Purkinje cell (primary cell): ENCODE results near the gene SMIM15. TPM values are rescaled to one million over a fixed set of nuclear protein-coding genes. Genes with fewer than 3 reads are reported as not detected.

Source experiments
- polyA plus RNA-seq: library from polyadenylated mRNA; unstranded; fragments of >200 nt; fragmentation: Nextera tagmentation; gene quantifications from 2 replicates; pipeline ENCODE4 v1.2.1, GENCODE V29; 2014

SMIM15 gene, protein sequence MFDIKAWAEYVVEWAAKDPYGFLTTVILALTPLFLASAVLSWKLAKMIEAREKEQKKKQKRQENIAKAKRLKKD
- 14.4 and 16.0 TPM in 2 replicates for polyA plus RNA-seq

DNA sequence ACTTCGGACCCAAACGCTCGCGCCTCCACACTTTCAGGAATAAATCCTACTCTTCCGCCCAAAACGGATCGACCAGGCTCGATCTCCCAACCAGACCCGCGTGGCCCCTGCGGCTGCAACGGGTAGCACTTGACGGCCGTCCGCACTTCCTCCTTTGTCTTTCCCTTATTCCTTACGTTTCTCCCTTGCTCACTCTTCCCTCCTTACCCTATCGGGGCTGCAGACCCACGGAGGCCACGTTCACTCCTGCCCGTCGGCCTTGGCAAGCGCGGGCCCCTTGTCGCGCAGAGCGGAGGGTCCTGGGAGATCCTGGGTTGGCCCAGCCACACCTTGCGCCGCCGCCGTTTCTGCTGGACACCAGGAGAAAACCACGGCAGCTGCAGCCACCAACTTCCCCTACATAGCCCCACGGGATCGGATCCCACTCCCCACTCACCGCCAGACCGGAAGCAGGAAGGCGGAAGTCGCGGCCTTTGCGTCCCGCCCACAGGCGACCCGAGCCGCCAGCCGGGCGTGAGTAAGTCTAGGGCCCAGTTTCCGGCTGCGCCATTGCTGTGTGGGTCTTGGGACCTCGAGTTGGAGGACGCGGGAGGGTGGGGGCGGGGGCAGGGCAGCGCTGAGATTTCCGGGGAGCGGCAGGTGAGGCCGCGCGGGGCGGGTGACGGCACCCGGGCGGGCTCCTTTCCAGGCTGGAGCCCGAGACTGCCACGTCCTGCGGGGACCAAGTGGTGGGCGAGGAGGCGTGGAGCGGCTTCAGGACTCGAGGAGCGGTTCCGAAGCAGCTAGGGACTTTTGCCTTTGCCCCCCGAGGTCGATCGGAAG lies at the start of gene SMIM15:
Gene SMIM15 (minus strand): TSS at position 459 of the 822 bp plus-strand sequence. CDS start 2,297 bp downstream, outside the sequence.

Other genes starting within 250 kb of the SMIM15 start
- 5.7 and 8.6 TPM in 2 replicates for gene ERCC8, start 217.4 kb downstream of the SMIM15 start, polyA plus RNA-seq
- 107 and 136 TPM in 2 replicates for gene NDUFAF2, start 217.3 kb downstream of the SMIM15 start, polyA plus RNA-seq
- 6.1 and 7.4 TPM in 2 replicates for gene ZSWIM6, start 169.8 kb upstream of the SMIM15 start, polyA plus RNA-seq